Neural cell (in vitro differentiated cells): Measurements from ENCODE around the gene MARK3.

Source experiments
- EP300 ChIP-seq: fragments of 450-650 bp; conservative IDR thresholded peaks from 2 replicates; pipeline ENCODE4 v1.6.1; 2014; ENCODE audit warnings: antibody characterized with exemption, mild to moderate bottlenecking, moderate library complexity; ENCODE audit not compliant: poor library complexity, severe bottlenecking
- EZH2 ChIP-seq: fragments of 200-600, 300-800 bp; shearing (Covaris generic), sonication (generic); IDR thresholded peaks from 2 replicates; pipeline ENCODE4 v1.6.1; 2014; ENCODE audit warnings: antibody characterized with exemption, low read length, borderline replicate concordance, mild to moderate bottlenecking; ENCODE audit not compliant: insufficient read depth, poor library complexity, severe bottlenecking
- MXI1 ChIP-seq: fragments of 450-650 bp; conservative IDR thresholded peaks from 2 replicates; pipeline ENCODE4 v1.6.1; 2014; ENCODE audit warnings: antibody characterized with exemption, mild to moderate bottlenecking; ENCODE audit not compliant: poor library complexity, severe bottlenecking
- TAF1 ChIP-seq: IDR thresholded peaks from 2 replicates; pipeline ENCODE4 v1.6.1; 2012; ENCODE audit warnings: low read depth
- TF ChIP-seq, protein P1 (sequence below): fragments of 450-650 bp; IDR thresholded peaks from 2 replicates; pipeline ENCODE4 v1.5.1; 2014; ENCODE audit warnings: antibody characterized with exemption, mild to moderate bottlenecking, moderate library complexity; ENCODE audit not compliant: poor library complexity, severe bottlenecking

DNA sequence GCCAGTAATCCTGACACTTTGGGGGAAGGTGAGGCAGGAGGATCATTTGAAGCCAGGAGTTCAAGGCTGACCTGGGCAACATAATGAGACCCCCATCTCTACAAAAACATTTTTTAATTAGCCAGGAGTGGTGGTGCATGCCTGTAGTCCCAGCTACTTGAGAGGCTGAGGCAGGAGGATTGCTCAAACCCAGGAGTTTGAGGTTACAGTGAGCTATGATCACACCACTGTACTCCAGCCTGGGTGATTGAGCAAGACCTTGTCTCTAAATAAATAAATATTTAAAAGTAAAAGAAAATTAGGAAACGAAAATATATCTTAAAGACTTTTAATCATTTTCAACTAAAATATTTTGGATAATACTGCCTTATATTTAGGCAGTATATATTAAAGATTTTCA, 111.6 kb downstream of the MARK3 start:
- TF ChIP-seq, protein P1, sequence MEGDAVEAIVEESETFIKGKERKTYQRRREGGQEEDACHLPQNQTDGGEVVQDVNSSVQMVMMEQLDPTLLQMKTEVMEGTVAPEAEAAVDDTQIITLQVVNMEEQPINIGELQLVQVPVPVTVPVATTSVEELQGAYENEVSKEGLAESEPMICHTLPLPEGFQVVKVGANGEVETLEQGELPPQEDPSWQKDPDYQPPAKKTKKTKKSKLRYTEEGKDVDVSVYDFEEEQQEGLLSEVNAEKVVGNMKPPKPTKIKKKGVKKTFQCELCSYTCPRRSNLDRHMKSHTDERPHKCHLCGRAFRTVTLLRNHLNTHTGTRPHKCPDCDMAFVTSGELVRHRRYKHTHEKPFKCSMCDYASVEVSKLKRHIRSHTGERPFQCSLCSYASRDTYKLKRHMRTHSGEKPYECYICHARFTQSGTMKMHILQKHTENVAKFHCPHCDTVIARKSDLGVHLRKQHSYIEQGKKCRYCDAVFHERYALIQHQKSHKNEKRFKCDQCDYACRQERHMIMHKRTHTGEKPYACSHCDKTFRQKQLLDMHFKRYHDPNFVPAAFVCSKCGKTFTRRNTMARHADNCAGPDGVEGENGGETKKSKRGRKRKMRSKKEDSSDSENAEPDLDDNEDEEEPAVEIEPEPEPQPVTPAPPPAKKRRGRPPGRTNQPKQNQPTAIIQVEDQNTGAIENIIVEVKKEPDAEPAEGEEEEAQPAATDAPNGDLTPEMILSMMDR: no peak
- no peak for TF ChIP-seq TAF1
- TF ChIP-seq EZH2: no peak
- no peak for TF ChIP-seq MXI1
- TF ChIP-seq EP300: no peak
